A673 (cell line): ENCODE results near the gene NUP50. TPM values are rescaled to one million over a fixed set of nuclear protein-coding genes. Genes with fewer than 3 reads are reported as not detected.

Experiments used
- BruUV-seq: library from RNA; stranded (reverse); fragments of 400-500 nt; replicated peaks from 2 replicates; lab custom pipeline; 2021; lab: Mats Ljungman, UMichigan
- CTCF ChIA-PET: fragments of 300-600 bp; sonication (Branson Sonifier 250); formaldehyde crosslinking; loops from one replicate; lab custom pipeline; 2022; ENCODE audit warnings: antibody characterized with exemption; lab: Charles Lee
- POLR2A ChIA-PET: fragments of 300-600 bp; sonication (Branson Sonifier 250); formaldehyde crosslinking; loops from one replicate; lab custom pipeline; 2022; ENCODE audit warnings: antibody characterized with exemption; ENCODE audit not compliant: low non-redundant PET; lab: Charles Lee
- DNase-seq: peaks from one replicate; pipeline ENCODE4 v3.0.0-alpha.2; 2015; ENCODE audit warnings: low spot score
- H3K27ac ChIP-seq: fragments of 200-600 bp; sonication (generic); 2 replicates; pipeline ENCODE4 v1.5.1; 2016; ENCODE audit warnings: mixed run types, low read depth, mild to moderate bottlenecking, mixed read lengths, antibody characterized with exemption, low read length; ENCODE audit not compliant: poor library complexity, severe bottlenecking
- H3K27me3 ChIP-seq: fragments of 200-600 bp; sonication (generic); replicated peaks from 2 replicates; pipeline ENCODE4 v1.6.1; 2017; ENCODE audit warnings: mixed run types, low read depth, mild to moderate bottlenecking, mixed read lengths, antibody characterized with exemption, low read length; ENCODE audit not compliant: insufficient read depth, poor library complexity
- H3K36me3 ChIP-seq: fragments of 200-600 bp; sonication (generic); 2 replicates; pipeline ENCODE4 v1.6.1; 2016; ENCODE audit warnings: mixed run types, mild to moderate bottlenecking, mixed read lengths, antibody characterized with exemption, low read length; ENCODE audit not compliant: insufficient read depth, poor library complexity, severe bottlenecking
- H3K4me1 ChIP-seq: fragments of 200-600 bp; sonication (generic); 2 replicates; pipeline ENCODE4 v1.6.1; 2017; ENCODE audit warnings: mixed run types, mild to moderate bottlenecking, mixed read lengths, antibody characterized with exemption, low read length; ENCODE audit not compliant: insufficient read depth, poor library complexity, severe bottlenecking
- H3K4me3 ChIP-seq: fragments of 200-600 bp; sonication (generic); 2 replicates; pipeline ENCODE4 v1.5.1; 2016; ENCODE audit warnings: low read depth, mixed run types, mild to moderate bottlenecking, mixed read lengths, low read length; ENCODE audit not compliant: poor library complexity, severe bottlenecking
- H3K9me3 ChIP-seq: fragments of 200-600 bp; sonication (generic); 2 replicates; pipeline ENCODE4 v1.6.1; 2016; ENCODE audit warnings: mixed run types, low read depth, mild to moderate bottlenecking, mixed read lengths, antibody characterized with exemption, low read length; ENCODE audit not compliant: poor library complexity, severe bottlenecking
- CTCF ChIP-seq: fragments of 300-800, 200-600 bp; sonication (generic); conservative IDR thresholded peaks from 2 replicates; pipeline ENCODE4 v1.5.1; 2017; ENCODE audit warnings: low read depth, mild to moderate bottlenecking, antibody characterized with exemption, low read length, moderate library complexity, mixed read lengths
- EZH2 ChIP-seq: fragments of 200-600 bp; sonication (generic); IDR thresholded peaks from 2 replicates; pipeline ENCODE4 v1.6.1; 2017; ENCODE audit warnings: borderline replicate concordance, low read depth, mild to moderate bottlenecking, mixed read lengths, antibody characterized with exemption, low read length; ENCODE audit not compliant: poor library complexity, severe bottlenecking
- intact Hi-C: fragments of 100-400 bp; cut with micrococcal nuclease; formaldehyde crosslinking; loops from one replicate; pipeline ENCODE4 v1.10.0; 2022; ENCODE audit not compliant: unreplicated experiment
- total RNA-seq: library from RNA; stranded (reverse); gene quantifications from 2 replicates; pipeline ENCODE4 v1.2.3, GENCODE V29; 2021

The NUP50 gene
- total RNA-seq, 1 experiment from 2014 or later: 124 TPM

DNA sequence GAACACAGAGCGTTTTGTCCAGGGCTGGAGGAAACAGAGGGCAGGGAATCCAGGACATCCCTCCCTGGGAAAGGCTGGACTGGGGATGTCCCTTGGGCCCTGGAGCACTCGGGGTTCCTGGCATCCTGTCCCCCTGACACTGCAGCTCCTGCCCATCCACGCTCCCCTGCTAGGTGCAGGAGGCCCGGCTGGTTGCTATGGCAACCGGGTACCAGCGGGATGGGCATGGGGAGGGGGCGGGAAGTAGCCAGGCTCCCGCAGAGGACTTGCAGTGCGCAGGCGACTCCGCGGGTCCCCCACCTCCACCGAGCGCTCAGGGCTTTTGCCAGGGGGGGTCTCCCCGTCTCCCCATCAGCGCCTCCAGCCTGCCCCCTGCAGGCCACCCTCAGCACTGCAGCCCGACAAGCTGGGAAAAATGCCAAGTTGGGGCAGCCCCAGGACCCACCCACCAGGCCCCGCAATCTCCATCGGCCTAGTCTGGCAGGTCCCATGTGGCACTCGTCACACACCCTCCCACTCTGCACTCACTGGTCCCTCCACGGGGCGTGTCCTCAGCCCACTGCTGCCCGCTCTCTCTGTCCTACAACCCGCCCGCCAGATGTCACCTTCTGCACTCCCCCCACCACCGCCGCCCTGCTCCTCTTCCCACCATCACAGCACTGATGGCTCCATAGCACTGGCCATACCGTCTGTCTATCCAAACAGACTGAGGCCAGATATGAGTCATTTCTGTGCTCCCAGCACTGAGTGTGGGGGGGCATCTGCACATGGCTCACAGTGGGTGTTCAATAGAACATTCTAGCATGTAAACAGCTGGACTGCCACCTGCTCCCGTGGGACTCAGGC, 45.5 kb downstream of the NUP50 start:
- Histone ChIP-seq H3K27me3 (no peaks in the 10 kb centered on the region), H3K36me3 (no peaks in the 10 kb centered on the region), H3K27ac (no peak overlapping the region), H3K9me3 (no peaks in the 10 kb centered on the region), H3K4me1 (peaks cover 26% of the 10 kb centered on the region), H3K4me3 (no peak overlapping the region)
- no TSS peak for BruUV-seq
- peak; percentile 45 for DNase-seq
- intact Hi-C loops: no loop called here
- POLR2A ChIA-PET: no interaction called here
- CTCF ChIA-PET: no interaction called here
- TF ChIP-seq EZH2 (no peak), CTCF (peak; percentile 88)

GRCh38 chr22:45210174-45210573, 46.4 kb downstream of the NUP50 start:
- CTCF ChIA-PET: no interaction called here
- Histone ChIP-seq H3K27ac (no peak overlapping the region), H3K4me1 (peaks cover 26% of the 10 kb centered on the region), H3K27me3 (no peaks in the 10 kb centered on the region), H3K9me3 (no peaks in the 10 kb centered on the region), H3K4me3 (no peak overlapping the region), H3K36me3 (no peaks in the 10 kb centered on the region)
- no peak for TF ChIP-seq EZH2
- TF ChIP-seq CTCF: no peak
- POLR2A ChIA-PET: no interaction called here
- DNase-seq: no peak
- intact Hi-C loops: no loop called here
- BruUV-seq: no TSS peak

- DNase-seq: no peak
- intact Hi-C loops: no loop called here
- no peaks in the 10 kb centered on the region for H3K27me3 ChIP-seq
- H3K9me3 ChIP-seq: no peaks in the 10 kb centered on the region
- no peak overlapping the region for H3K27ac ChIP-seq
- TF ChIP-seq CTCF: no peak
- H3K36me3 ChIP-seq: no peaks in the 10 kb centered on the region
- ChIA-PET CTCF (no interaction called here), POLR2A (no interaction called here)
- peaks cover 26% of the 10 kb centered on the region for H3K4me1 ChIP-seq
- H3K4me3 ChIP-seq: no peak overlapping the region
- BruUV-seq: no TSS peak
These were observed 46.9 kb downstream of the NUP50 start for GRCh38 chr22:45210577-45210976.
